NCI-H1092 (cell line): ENCODE data around the gene ZNF488.
"Not testable (repeated sequence)": the region's sequence is repeated elsewhere in the genome, so short reads cannot be mapped to it uniquely, and the experiment has no call there.

Experiments
- DNase-seq: peaks from one replicate; lab custom pipeline; 2025; lab: John Stamatoyannopoulos, UW

ZNF488 gene, protein sequence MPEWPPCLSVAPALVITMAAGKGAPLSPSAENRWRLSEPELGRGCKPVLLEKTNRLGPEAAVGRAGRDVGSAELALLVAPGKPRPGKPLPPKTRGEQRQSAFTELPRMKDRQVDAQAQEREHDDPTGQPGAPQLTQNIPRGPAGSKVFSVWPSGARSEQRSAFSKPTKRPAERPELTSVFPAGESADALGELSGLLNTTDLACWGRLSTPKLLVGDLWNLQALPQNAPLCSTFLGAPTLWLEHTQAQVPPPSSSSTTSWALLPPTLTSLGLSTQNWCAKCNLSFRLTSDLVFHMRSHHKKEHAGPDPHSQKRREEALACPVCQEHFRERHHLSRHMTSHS

DNA sequence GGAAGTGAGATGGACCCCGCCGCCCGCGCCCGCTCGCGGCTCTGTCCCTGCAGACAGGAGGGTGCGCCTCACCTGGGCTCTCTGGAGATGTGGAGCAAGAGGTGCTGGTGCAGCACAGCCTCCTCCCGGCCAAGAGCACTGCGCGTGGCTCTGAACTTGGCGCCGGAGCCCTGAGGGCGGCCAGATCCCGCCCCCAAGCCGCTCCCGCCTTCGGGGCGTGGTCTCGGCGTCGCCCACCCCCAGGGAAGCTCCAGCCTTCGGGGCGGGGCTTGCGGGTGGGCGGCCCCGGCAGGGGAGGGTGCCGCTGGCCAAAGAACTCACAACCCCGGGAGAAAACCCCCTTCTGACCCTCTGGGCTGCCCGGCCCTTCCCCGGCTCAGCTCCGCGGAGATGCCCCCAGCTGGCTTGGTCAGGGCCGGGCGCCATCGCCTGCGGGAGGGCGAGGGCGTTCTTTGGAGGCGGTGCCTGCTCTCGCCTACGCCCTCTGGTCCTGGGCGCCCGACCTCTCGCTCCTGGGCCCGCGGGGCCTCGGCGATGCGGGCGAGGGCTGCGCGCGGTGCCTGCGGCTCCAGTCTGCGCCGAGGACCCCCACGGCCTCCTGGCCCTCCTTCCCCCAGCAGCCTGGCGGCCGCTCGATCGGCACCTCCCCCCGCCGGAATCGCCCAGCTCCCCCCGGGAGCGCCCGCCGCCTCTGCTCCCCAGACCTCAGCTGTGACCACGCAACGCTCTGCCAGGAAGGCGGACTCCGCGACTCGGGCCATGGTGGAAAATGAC, at the start of gene ZNF488:
ZNF488 (minus strand) TSS at position 146 of the 774 bp plus-strand sequence. CDS start 15,464 bp downstream, outside the sequence.
- peak; percentile 68 for DNase-seq

DNA sequence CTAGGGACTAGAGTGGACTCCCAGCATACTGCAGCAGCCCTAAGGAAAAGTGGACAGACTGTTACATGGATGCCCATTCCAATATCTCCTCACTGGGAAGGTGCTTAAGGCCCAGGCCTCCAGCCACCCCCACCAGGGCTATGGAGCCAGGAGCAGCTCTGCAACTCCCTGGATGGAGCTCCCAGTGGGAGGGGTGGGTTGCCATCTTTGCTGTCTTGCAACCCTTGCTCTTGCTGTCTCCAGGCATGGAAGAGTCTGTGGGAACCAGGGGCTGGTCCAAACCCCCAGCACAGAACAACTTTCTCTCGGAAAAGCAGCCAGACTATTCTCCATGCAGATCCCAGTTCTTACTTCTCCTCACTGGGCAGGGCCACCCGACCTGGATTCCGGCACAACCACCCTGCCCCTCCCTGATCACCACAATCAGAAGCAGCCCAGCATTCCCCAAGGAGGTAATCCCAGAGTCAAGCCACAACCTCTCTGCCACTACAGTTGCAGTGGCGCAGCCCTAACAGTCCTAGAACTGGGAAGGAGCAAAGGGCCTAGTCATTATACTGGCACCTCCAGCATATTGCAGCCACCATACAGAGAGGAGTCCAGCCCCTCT, 41.8 kb upstream of the ZNF488 start:
- DNase-seq = no peak

DNA sequence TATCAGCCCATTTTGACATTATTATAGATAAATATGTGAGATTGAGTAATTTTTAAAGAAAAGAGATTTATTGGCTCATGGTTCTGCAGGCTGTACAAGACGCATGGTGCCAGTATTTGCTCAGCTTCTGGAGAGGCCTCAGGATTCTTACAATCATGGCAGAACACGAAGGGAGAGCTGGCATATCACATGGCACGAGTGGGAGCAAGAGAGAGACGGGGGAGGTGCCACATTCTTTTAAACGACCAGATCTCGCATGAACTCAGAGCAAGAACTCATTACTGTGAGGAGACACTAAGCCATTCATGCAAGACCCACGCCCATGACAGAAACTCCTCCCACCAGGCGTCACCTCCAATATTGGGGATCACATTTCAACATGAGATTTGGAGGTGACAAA, 40.1 kb upstream of the ZNF488 start:
- DNase-seq = no peak

DNA sequence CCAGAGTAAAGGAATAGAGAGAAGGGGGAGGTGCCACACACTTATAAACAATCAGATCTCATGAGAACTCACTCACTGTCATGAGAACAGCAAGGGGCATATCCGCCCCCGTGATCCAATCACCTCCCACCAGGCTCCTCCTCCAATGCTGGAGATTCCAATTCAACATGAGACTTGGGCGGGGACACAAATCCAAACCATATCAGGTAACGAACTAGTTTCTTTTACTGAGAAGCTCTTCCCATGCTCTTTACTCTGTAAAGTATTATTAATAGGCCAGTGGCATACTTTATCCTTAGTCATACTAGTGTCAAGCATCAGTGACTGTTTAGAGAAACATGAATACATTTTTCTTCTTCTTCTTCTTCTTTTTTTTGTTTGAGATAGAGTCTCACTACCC, 39.4 kb upstream of the ZNF488 start:
- DNase-seq = no peak

DNA sequence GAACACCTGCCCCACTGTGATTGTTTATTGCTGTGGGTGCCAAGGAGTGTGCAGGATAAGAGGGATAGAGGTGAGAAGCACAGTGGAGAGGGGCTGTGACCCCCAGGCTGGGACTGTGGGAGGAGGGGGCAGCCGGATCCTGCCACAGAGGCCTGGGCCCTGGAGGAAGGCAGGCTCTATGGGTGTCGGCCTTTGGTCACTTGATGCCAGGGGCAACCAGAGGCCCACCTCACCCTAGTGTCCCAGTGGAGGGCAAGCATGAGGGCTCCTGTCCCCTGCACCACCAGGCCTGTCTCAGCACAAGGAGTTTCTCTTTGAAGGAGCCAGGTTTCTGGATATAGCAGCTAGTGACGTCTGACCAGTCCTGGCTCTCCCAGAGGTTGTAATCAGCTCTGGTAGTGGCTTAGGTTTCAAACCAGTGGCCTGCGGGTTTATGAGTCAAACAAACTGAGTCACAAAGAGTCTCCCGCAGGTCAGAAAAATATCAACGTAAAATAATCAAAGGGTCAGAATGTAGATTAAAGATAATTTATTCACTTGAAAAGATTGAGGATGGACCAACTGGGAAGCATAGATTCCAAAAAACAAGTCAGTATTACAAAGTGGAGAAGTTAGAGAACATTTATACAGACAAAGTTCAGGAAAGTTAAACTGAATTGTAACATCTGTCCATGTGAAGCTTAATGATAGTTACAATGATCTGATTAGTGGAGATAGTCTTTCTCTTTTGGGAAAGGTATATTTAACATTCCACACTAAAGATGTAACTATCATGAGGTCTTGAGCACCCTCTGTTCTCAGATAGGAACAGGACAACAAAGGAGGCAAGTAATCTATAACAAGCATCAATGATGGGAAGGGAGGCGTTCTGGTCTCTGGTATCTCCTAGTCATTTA, 37.2 kb upstream of the ZNF488 start:
- no peak for DNase-seq

DNA sequence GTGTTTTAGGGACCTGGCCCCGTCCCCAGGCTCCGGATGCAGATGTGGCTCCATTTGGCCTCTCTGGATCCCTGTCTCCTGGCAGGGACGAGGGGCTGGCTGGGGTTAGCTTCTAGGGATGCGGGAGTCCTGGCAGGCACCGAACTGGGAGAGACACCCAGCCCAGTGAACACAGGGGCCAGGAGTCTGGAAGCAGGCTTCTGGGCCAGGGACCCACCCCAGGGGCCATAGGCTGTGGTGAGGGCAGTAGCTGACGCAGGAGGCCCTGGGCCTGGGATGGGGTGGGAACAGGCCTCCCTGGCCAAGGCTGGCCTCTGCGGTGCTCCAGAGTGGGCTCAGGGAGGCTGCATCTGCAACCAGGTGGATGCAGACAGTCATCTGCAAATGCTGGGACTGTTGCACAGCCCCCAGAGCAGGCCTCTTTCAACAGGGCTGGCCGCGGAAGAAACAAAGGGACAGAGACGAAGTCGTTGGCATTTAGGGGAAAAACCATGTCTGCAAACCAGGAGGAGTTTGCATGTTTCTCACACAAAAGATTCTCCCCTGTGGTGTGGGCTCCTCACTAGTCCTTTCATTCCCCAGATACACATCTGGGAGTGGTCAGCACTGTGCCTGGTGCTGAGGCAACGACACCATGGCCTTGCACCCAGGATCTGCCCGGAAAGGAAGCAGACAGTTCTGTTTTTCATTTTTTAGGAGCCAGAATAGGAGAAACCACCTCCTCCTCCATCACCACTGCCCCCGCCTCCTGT, 36.4 kb upstream of the ZNF488 start:
- no peak for DNase-seq

DNA sequence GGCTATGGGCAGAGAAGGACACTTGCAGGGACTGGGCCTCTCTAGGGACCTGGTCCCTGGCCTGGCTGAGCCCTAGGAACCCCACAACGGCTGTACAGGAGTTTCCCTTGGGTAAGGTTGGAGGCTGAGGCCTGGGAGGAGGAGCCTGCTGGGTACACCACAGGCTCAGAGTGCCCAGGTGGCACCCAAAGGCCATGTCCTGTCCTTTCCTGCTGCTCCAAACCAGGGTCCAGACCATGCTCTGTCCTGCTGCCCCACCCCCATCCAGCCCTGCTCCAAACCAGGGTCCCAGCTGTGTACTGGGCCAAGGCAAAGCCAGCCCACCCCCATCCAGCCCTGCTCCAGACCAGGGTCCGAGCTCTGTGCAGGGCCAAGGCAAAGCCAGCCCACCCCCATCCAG, 35.3 kb upstream of the ZNF488 start:
- no peak for DNase-seq

DNA sequence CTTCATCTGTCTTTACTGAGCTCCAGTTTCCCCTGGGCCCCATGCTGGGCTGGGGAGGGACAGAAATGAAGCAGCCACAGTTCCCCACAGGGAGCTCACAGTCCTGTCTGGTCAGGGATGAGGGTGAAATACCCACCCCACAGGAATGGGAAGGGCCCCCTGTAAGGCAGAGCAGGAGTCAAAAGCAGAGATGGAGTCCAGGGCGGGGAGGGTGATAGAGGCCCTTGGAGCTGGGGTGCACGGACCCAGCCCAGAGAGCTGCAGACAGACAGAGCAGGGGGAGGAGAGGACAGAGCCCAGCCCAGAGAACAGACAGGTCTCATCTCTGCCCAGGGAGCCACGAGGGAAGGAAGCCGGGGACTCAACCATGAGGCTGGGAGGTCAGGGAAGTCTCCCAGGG, 34.9 kb upstream of the ZNF488 start:
- DNase-seq = no peak

DNA sequence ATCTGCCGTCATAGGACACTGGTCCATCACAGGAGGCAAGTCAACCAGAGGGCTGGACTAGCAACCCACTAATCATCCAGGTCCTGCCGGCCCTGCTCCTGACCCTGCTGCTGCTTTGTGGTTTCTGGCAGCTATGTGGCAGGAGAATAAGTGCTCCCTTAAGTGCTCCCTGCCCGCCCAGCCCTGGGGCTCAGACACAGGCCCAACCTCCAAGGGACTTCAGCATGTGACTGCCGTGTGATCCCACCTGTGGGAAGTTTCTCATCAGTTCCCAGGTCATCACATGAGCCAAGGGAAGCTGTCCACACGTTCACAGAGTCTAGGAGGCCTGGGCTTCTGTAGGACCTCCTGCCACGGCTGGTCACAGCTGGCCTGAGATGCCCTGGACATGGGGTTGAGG, 34.2 kb upstream of the ZNF488 start:
- no peak for DNase-seq

DNA sequence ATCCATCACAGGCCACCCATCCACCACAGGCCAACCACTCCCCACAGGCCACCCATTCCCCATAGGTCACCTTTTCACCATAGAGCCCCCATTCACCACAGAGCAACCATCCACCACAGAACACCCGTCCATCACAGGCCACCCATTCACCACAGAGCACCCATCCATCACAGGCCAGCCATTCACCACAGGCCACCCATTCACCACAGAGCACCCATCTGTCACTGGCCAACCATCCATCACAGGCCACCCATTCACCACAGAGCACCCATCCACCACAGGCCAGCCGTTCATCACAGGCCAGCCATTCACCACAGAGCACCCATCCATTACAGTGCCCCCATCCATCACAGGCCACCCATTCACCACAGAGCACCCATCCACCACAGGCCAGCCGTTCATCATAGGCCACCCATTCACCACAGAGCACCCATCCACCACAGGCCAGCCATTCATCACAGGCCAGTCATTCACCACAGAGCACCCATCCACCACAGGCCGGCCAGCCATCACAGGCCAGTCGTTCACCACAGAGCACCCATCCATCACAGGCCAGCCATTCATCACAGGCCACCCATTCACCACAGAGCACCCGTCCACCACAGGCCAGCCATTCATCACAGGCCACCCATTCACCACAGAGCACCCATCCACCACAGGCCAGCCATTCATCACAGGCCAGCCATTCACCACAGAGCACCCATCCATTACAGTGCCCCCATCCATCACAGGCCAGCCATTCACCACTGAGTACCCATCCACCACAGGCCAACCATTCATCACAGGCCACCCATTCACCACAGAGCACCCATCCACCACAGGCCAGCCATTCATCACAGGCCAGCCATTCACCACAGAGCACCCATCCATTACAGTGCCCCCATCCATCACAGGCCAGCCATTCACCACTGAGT, 32.5 kb upstream of the ZNF488 start:
- DNase-seq = not testable (repeated sequence)

DNA sequence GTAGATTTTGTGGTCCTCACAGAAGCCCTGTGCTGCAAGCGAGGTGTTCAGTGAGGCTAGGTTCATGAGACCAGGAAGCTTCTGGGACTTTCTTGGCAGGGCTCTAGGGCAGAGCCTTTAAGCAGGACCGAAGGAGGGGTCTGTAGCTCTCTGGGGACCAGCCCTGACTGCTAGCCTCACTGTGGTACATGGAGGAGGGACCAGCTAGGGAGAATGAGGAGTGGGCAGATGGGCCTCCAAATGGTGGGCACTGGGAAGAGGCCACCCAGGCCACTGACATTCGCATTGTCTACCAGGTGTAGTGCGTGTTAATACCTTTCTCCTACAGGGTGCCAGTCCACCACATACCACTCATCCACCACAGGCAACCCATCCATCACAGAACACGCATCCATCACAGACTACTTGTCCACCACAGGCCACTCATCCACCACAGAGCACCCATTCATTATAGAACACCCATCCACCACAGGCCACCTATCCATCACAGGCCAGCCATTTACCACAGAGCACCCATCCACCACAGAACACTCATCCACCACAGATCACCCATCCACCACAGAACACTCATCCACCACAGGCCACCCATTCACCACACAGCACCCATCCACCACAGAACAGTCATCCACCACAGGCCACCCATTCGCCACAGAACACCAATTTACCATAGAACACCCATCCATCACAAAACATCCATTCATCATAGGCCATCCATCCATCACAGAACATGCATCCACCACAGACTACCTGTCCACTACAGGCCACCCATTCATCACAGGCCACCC, 31.6 kb upstream of the ZNF488 start:
- no peak for DNase-seq

DNA sequence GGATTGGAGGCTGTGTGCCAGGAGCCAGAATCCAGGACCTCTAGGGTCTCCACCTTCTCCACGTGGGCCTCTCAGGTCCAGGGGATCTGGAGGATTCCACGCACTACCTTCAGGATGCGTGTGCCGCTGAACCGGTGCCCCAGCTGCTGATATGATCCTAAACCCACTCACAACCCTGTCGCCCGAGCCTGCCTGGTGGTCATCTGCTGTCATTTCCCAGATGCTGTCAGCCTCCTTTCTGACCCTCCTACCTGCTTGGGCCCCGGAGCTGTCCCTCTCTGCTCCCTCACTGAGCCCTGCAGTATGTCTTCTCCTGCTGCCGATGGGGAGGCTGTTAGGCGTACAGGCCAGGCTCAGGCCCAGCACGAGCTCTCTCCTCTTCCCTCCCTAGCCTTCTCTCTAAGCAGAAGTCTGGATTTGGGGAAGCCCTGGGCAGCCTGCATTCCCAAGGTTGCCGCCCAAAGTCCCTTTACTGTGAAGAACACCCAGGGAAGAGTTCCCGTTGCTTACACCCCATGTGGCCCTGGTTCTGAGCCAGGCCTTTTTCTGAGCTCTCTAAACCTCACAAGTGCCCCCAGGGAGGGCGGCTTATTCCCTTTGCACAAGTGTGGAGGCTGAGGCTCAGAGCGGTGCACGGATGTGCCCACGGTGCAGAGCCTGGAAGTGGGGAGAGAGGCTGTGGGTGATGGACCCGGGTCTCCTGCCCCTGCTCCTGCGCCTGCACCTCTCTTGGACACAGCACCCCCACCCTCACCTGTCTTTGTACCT, 30.8 kb upstream of the ZNF488 start:
- no peak for DNase-seq

DNA sequence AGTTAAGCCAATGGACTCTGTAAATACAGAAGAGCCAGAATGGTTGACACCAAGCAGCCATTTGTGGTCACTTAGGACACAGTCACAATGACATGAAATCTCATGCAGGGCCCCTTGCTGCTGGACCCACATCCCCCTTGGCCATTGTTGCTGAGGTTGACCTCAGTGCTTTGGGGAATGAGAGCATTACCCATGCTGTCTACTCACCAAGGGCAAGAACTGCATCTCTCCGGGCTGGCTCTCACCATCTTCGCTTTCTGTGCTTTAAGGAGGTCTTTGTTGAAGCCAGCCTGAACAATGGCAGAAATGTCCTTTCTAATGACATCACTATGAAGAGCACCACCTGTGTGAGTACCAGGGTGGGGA, 30.1 kb upstream of the ZNF488 start:
- no peak for DNase-seq

DNA sequence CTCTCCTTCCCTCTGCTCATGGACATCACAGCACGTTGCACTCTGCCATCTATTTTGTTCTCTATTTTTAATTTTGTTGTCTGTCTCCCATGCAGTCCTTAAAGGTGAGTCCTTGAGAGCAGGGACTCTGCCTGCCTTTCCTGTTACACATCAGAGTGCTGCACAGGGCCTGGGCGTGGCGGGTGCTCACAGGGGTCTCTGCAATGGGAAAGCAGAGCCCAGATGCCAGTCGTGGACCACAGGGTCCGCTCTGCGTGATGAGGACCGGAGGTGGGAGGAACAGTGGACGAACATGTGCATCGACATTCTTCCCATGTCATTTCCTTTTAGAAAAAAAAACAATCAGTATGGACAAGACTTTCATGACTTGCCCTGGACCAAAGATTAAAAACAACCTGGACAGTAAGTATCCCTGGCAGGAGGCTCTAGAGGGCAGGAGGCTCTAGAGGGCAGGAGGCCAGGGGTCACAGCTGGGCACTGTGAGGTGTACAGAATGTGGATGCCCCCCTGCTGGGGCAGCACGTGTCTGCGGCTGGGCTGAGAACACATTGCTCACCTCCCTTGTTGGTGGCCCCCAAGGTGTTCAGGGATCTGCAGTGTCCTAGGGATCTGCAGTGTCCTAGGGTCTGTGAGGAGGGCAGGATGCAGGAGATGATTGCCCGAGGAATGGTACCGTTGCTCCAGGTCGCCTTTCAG, 29.6 kb upstream of the ZNF488 start:
- DNase-seq = no peak

DNA sequence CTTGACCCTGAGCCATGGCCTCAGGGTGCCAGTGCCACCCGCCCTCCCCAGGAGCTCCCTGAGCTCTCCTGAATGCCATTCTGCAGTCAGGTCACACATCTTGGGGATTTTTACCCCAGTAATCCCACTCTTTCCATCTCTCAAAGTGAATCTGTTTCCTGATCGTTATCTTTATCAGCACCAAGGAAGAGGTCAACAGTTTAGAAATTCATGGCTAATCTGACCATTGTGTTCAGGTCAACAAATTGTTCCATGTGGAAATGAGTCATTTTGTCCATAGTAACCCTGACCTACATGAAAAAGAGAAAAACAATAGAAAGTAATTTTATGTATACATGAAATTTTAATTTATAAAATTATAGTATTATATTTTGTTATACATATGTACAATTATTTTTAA, 28.8 kb upstream of the ZNF488 start:
- DNase-seq = no peak

DNA sequence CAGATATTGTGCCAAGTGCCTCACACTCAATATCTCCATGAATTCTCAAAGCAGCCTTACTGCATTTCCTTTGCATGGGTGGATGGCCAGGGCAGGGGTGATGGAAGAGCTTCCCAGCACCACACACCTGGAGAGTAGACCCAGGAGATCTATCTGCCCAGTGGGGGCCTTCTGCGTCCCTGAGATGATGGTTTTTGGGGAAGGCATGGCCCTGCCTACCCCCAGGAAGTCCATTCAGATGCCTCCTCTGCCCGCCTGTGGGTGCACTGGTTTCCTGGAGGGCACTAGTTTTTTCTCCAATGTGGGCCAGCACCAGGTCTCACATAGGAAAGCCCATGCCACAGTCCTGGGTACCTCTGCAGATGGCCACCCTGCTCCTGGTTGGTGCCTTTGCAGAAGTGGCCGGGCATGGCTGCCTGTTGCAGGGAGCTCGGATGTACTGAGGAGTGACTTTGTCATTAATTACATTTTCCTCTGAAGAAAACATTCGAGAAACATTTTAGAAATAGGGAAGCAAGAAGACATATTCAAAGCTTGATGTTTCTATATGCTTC, 28.2 kb upstream of the ZNF488 start:
- no peak for DNase-seq

DNA sequence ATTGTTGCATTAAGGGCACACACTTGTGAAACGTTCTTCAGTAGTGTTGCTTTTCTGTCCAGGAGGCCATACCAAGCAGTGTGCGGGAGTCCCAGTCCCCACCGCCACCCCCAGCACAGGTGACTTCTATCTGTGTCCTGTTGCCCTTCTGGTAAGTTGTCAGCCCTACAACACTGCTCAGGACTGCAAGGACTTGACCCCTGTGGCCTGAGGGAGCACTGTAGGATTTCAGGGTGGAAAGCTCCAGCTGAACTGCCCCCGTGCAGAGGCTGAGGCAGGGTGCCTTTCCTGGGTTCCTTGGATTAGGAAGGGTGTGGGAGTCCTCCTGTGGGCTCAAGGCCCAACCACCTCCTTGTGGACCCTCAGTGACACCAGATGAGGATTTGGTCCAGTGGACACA, 26.8 kb upstream of the ZNF488 start:
- no peak for DNase-seq

DNA sequence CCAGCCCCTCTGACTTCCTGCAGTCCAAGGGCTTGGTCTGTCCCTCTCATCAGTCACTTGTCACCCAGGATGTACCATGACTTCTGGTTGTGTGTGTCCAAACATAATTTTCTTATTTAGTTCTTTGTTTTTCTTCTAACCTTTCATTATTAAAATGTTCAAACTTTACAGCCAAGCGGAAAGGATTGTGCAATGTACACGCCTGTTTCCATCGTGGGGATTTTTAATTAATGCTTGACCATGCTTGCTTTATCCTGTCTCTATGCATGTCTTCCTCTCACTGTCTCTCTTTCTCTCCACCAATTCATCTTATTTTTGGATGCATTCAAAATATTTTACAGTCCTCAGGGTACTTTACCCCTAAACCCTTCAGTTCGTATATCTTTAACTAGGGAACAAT, 26.2 kb upstream of the ZNF488 start:
- no peak for DNase-seq
